ENCODE measurements around the gene RANBP3. TPM values are rescaled to one million over a fixed set of nuclear protein-coding genes. Genes with fewer than 3 reads are reported as not detected.
A peak's percentile ranks its signal among the peaks of the same experiment; 100 is the strongest.

RANBP3 gene
- total and polyA plus RNA-seq, 2 of the 8 experiments (the other 6 are each of a cell fraction or from before 2014, with no cell fraction given): 95.4 to 122 TPM

- H2BK15ac ChIP-seq (ENCODE audit: low read length): no peak overlapping the region
- no peak overlapping the region for H3K4me2 ChIP-seq (ENCODE audit: insufficient read depth in 1 of 2, low read depth in 2 of 2, low read length in 2 of 2)
- no peak overlapping the region for H4K91ac ChIP-seq (replicated peaks; ENCODE audit: insufficient read length, low read length)
- H3K9ac ChIP-seq (replicated peaks in 1 of 4; ENCODE audit: extremely low read depth in 1 of 4, low read depth in 3 of 4, low read length in 3 of 4): no peak overlapping the region
- no peaks in the 10 kb centered on the region for H3K79me2 ChIP-seq (ENCODE audit: control insufficient read depth in 1 of 2, insufficient read depth in 2 of 2, low read length in 2 of 2)
- peaks cover 0 to 4% (median under 1%) of the 10 kb centered on the region in 4 experiments; a peak in 4 of 7 replicates for H3K27me3 ChIP-seq (replicated peaks in 1 of 4; ENCODE audit: control insufficient read depth in 3 of 4, extremely low read depth in 1 of 4, insufficient read depth in 3 of 4, low read length in 3 of 4)
- 0 out of 2 replicates have a peak overlapping the region, but pooled peaks have one; percentile 12 for H4K8ac ChIP-seq (ENCODE audit: extremely low read depth, insufficient read depth, low read length)
- no peaks in the 10 kb centered on the region for H4K20me1 ChIP-seq (replicated peaks in 1 of 2; ENCODE audit: control insufficient read depth in 1 of 2, insufficient read depth in 2 of 2, low read length in 2 of 2)
- no peaks in the 10 kb centered on the region for H3K36me3 ChIP-seq (ENCODE audit: control insufficient read depth in 2 of 4, insufficient read depth in 4 of 4, low read length in 3 of 4)
- H2BK120ac ChIP-seq (replicated peaks; ENCODE audit: low read depth, low read length): no peak overlapping the region
- no peak overlapping the region for H2AFZ ChIP-seq (ENCODE audit: low read length)
- no peaks in the 10 kb centered on the region for H3K79me1 ChIP-seq (ENCODE audit: low read depth, low read length)
- no peak overlapping the region for H4K5ac ChIP-seq (ENCODE audit: insufficient read length, low read depth, low read length)
- no peak overlapping the region for H3K4ac ChIP-seq (replicated peaks; ENCODE audit: insufficient read length, low read depth, low read length)
- DNase-seq (ENCODE audit: low read depth in 1 of 2, low spot score in 2 of 2) (no peak), FAIRE-seq (no peak)
- peaks cover 0 to 6% (median 0%) of the 10 kb centered on the region in 4 experiments; a peak in 2 of 7 replicates for H3K4me1 ChIP-seq (replicated peaks in 1 of 4; ENCODE audit: control insufficient read depth in 3 of 4, insufficient read depth in 4 of 4, low read length in 3 of 4)
- no peaks in the 10 kb centered on the region for H3K9me3 ChIP-seq (ENCODE audit: insufficient read depth in 2 of 2, low read depth in 1 of 2, low read length in 1 of 2)
- H3K4me3 ChIP-seq (ENCODE audit: extremely low read depth in 1 of 4, insufficient read depth in 2 of 4, low read depth in 3 of 4, low read length in 4 of 4): no peak overlapping the region
- 89% methylated on average over 22 of the region's 22 CpGs; no CpG with 5 or more reads in 1 of the 2 experiments for WGBS, 2 experiments (ENCODE audit: extremely low coverage in 1 of 2, insufficient coverage in 1 of 2, insufficient read length in 1 of 2, insufficient replicate concordance in 2 of 2, low coverage in 1 of 2, low lambda C conversion rate in 2 of 2, missing lambda C conversion rate in 1 of 2)
- POLR2A ChIA-PET (ENCODE audit: partially characterized antibody): interaction anchor here (1.1 to 1.9 kb wide), 6 partner anchors 28 to 330 kb away, joined by 3 to 6 read pairs (median 4); partner anchors contain the start of gene RANBP3
- H3K56ac ChIP-seq (replicated peaks; ENCODE audit: insufficient read length, low read depth, low read length): no peak overlapping the region
- TF ChIP-seq E2F6 (IDR thresholded peaks at IDR 0.05) (no peak), CTCF (IDR thresholded peaks at IDR 0.05; ENCODE audit: control extremely low read depth in 1 of 3, insufficient read depth in 1 of 3, low read depth in 1 of 3, low read length in 3 of 3) (peak; percentile 9 to 24 (median 16); a peak in 3 of 4 replicates), FOSL1 (IDR thresholded peaks at IDR 0.05; ENCODE audit: insufficient read depth, low read depth, low read length) (no peak), RAD21 (IDR thresholded peaks at IDR 0.05 in 1 of 2, conservative IDR thresholded peaks at IDR 0.05 in 1 of 2; ENCODE audit: low read depth in 2 of 2, low read length in 2 of 2) (peak; percentile 5 to 13; a peak in 2 of 4 replicates)
- H3K23ac ChIP-seq (ENCODE audit: insufficient read length): no peak overlapping the region
- CTCF ChIA-PET (ENCODE audit: partially characterized antibody): interaction anchor here (0.6 to 11.7 kb wide), 29 partner anchors 8 to 562 kb away, joined by 3 to 306 read pairs (median 5); partner anchors contain the start of genes DUS3L and NRTN
- no peaks in the 10 kb centered on the region for H3K23me2 ChIP-seq (ENCODE audit: low read depth, low read length)
- H3K27ac ChIP-seq (ENCODE audit: low read depth, low read length): no peak overlapping the region
- H3K14ac ChIP-seq (ENCODE audit: insufficient read length): no peak overlapping the region
- H2BK12ac ChIP-seq (ENCODE audit: low read depth, low read length): no peak overlapping the region
- no peak overlapping the region for H2BK5ac ChIP-seq (ENCODE audit: low read depth, low read length)
- H2AK5ac ChIP-seq (ENCODE audit: low read depth, low read length): no peak overlapping the region
- H2BK20ac ChIP-seq (ENCODE audit: low read length): no peak overlapping the region
- no peak overlapping the region for H3K18ac ChIP-seq (ENCODE audit: extremely low read depth, low read length)
Measured at GRCh38 chr19:6020972-6021805, 43.2 kb upstream of the RANBP3 start.

Data from H1 (cell line).